ENCODE results near the gene UPK3BL2.
"Not testable (repeated sequence)": the region's sequence is repeated elsewhere in the genome, so short reads cannot be mapped to it uniquely, and the experiment has no call there.

UPK3BL2 gene, protein sequence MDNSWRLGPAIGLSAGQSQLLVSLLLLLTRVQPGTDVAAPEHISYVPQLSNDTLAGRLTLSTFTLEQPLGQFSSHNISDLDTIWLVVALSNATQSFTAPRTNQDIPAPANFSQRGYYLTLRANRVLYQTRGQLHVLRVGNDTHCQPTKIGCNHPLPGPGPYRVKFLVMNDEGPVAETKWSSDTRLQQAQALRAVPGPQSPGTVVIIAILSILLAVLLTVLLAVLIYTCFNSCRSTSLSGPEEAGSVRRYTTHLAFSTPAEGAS

DNA sequence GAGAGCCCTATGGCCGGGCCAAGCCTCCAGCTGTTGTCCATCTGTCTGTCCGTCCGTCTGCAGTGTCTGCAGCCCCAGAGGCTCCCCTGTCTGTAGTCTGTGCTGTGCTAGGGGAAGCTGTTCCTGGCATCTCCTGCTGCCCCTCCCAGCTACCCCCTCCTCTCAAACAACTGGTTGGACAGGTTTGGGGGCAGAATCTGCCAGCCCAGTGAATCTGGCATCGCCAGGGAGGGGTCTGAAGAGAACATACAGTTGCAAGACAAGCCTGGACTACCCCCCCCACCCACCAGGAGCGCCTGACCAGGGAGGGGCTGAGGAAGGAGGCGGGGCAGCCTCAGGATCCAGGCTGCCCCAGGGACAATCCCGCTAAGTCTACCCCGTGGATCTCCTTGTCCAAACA, at the start of gene UPK3BL2:
TSS of gene UPK3BL2 (minus strand) at position 101 of the 400 bp plus-strand sequence. CDS start at position 41, 60 bp downstream.
- DNase-seq: not testable (repeated sequence)

DNA sequence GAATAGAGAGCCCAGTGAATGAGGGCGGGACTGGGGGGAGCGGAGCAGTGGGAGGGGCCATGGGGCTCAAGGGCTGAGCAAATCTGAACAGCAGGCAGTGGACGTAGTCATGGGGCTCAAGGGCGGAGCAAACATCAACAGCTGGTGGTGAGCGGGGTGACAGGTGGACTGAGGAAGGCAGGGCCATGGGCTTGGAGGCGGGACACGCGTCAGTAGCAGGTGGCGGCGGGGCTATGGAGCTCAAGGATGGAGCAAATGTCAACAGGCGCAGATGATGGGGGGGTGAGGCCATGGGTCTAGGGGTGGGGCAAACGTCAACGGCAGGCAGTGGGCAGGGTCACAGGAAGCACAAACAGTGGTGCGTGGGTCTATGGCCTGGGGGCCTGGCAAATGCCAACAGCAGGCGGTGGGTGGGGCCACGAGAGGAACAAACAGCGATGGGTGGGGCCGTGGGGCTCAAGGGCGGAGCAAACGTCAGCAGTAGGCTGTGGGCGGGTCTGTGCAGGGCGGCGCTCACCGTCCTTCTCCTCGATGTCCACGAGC, 49.1 kb upstream of the UPK3BL2 start:
- DNase-seq: not testable (repeated sequence)

DNA sequence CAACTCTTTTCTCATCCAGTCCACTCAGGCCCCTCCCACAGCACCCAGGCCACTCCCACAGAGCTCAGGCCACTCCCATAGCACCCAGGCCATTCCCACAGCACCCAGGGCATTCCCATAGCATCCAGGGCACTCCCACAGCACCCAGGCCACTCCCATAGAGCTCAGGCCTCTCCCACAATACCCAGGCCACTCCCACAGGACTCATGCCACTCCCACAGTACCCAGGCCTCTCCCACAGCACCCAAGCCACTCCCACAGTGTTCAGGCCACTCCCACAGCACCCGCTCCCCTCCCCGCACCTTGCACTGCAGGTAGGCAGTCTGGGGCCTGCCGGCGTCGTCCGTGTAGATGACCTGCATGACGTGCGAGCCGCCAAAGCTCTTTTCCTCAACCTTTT, 46.4 kb upstream of the UPK3BL2 start:
- DNase-seq: not testable (repeated sequence)

DNA sequence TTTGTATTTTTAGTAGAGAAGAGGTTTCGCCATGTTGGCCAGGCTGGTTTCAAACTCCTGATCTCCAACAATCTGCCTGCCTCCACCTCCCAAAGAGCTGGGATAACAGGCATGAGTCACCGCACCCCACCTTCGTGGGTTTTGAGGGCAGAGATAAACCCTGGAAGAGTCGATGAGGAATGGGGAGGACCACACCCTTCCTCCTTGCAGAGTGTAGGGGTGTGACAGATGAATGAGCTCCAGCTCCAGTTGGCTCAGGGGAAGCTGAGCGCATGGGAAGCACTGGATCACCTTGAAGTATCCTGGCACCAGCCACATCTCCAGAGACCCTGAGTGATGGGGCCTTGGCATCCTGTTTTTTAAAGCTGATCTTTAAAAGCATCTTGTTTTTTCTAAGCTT, 40.0 kb upstream of the UPK3BL2 start:
- DNase-seq: not testable (repeated sequence)

DNA sequence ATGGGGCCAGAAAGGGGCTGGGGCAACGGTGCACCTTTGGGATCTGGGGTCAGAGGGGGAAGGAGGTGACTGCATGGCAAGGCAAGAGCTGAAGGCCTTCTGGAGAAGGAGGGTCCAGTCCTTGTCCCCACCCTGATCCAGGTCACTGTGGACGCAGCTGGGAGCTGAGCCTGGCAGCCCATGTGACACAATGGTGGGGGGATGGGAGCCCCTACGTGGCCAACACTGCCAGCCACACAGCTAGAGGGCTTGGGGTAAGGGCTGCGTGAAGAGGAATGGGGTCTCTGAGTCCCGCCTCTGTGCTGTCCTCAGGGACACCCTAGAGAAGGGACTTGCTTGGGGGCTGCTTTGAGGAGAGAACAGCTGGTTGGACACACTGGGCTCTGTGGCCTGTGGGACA, 38.2 kb upstream of the UPK3BL2 start:
- DNase-seq: not testable (repeated sequence)

DNA sequence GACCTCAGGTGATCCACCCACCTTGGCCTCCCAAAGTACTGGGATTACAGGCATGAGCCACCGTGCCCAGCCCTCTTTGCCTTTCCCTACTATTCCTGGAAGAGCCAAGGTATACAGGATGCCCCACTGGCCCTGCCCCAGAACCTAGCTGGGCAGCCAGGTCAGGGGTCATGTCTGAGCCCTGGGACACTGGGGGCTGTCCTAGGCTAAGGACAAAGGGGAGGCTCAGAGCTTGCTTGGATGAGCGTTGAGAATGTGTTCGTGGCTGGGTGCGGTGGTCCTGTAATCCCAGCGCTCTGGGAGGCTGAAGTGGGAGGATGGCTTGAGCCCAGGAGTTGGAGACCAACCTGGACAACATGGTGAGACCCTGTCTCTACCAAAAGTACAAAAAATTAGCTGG, 35.0 kb upstream of the UPK3BL2 start:
- not testable (repeated sequence) for DNase-seq

DNA sequence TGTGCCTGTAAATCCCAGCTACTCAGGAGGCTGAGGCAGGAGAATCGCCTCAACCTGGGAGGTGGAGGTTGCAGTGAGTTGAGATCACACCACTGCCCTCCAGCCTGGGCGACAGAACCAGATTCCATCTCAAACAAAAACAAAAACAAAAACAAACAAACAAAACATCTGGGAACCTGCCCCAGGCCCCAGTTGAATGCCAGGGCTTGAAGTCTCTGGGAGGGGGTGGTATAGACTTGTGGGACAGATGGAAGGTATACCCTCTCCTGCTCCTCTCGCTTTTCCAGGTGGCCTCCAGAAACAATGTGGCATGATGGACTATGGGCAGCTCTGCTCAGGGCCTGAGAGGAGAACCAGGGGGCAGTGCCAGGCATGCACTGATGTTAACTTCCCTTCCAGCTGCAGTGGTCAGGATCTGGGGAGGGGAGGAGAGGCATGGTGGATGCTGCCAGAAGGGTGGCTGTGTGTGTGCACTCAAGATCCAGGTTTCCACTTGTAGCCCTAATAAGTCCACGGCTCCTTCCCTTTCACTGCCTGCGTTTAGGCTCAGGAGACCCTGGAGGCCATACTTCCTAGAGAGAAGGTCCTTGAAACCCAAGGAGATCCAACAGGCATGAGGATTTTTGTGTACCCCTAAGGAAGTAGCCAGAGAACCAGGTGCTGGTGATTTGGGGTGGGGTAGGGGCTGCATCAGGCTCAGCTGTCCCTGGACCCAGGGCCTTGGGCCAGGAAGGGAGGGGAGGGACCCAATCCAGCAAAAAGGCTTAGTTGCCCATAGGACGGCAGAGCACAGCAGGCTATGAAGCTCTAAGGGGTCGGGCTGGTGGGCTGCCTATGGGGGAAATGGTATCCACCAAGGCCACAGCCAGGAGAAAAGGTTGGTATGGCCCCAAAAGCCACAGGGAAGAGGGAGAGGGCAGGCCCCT, 34.1 kb upstream of the UPK3BL2 start:
- not testable (repeated sequence) for DNase-seq

DNA sequence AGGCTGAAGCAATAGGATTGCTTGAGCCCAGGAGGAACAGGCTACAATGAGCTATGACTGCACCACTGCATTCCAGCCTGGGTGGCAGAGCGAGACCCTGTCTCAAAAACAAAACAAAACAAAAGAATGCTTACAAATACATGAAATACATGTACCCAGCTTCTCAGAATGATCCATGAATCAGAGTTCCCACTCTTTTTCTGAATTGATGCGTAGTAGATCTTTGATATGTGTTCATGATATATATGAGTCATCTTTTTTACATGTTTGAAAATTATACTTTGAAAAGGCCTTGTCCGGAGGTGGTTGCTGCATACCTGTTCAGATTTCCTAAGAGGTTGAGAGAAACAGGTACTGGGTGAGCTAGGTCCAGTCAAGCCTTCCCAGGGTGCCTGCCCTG, 32.9 kb upstream of the UPK3BL2 start:
- not testable (repeated sequence) for DNase-seq

DNA sequence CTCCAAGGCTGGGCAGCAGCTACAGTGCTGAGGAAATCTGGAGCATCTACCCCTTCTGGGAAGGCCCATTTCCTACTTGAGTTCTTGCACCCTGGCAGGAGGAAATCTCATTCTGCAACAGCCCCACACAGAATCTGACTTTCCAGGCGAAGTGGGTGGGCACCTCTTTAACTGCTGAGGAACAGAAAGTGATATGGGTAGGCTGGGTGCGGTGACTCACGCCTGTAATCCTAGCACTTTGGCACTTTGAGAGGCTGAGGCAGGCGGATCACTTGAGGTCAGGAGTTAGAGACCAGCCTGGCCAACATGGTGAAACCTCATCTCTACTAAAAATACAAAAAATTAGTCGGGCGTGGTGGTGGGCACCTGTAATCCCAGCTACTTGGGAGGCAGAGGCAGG, 31.1 kb upstream of the UPK3BL2 start:
- DNase-seq: not testable (repeated sequence)

DNA sequence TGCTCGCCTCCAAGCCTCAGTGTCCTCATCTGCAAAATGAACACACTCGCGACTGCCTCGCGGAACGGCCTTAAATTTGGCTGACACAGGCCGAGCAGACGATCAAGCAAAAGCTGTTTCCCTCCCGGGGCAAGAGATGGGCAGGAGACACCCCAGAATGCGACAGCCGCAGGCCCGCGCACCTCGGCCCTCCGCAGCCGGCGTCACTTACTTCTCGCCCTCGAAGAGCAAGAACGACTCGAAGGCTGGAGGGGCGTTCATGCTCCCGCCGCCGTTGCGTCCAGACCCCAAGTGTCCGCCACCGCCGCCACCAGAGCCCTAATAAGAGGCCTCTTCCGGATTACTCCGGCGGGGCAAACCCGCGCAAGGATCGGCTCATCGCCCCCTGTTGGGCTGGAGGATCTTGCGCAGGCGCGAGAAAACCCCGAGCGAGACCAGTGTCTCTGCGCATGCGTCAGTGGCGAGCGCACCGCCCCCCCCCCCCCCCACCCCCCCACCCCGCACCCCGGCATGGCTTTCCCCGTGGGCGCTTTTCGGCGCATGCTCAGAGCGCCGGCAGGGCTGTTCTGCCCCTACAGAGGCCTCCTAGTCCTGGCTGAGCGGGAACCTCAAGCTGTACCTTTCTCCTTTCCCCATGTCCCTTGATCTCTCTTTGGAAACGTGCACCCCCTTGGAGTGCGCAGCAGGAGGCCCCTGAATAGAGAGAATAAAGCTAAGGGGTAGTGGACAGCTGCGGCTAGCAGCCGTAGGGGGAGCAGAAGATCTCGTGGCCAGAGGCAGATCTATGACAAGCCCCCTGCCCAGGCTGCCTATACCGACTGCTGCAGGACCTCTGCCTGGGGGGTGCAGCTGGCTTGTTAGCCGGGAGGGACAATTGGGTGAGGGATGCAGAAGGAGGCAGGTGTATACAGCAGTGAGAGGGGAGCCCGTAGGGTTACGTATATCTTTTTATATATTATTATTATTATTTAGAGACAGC, 29.1 kb upstream of the UPK3BL2 start, which contains the start of gene POLR2J3:
TSS of gene POLR2J3 (minus strand) at position 323 of the 979 bp plus-strand sequence. CDS start at position 261, 62 bp downstream.
- DNase-seq: not testable (repeated sequence)

DNA sequence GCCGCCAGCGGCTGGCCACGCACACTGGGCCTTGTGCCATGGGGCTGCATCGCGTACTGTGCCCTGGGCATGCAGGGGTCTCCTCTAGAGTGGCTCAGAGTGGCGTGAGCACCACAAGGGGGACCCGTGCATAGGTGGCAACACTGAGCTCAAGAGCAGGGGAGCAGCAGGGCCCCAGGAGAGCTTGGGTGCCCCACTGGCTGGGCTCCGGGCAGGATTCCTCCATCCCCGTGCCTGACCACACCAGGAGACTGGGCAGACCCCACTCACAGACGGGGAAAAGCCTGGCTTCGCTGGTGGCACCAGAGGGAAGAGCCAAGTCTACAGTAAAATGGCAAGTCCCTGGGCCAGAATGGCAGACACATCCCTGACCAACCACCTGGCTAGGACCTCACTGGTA, 25.1 kb upstream of the UPK3BL2 start:
- DNase-seq: not testable (repeated sequence)

DNA sequence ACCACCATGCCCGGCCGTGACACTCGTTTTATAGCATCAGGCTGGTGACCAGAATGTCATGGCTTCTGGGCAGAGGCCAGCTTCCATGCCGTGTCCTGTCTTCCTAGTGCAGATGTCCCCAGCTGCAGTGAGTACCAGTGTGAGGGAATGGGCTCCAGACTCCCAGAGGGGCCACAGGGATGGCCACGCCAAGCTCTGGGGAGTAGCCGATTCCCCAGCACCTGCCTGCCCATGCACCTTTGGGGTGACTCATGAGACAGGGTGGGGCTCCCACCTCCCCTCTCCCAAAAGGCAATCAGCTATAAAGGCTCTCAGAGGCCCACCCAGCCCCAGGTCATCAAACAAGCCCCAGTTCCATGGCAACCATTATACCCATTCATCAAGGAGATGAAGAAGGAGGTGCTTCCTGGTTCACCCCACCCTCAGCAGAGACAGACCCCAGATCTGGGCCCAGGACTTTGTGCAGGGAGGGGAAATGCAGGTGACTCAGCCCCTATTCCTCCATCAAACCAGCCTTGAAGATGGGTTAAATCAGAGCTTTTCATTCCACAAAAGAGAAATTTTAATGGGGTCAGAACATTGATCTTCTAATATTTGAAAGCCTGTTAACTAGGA, 7.4 kb upstream of the UPK3BL2 start, which contains the start of gene SPDYE2:
TSS of gene SPDYE2 (plus strand) at position 419 of the 615 bp plus-strand sequence. CDS start 2,030 bp downstream, outside the sequence.
- not testable (repeated sequence) for DNase-seq

DNA sequence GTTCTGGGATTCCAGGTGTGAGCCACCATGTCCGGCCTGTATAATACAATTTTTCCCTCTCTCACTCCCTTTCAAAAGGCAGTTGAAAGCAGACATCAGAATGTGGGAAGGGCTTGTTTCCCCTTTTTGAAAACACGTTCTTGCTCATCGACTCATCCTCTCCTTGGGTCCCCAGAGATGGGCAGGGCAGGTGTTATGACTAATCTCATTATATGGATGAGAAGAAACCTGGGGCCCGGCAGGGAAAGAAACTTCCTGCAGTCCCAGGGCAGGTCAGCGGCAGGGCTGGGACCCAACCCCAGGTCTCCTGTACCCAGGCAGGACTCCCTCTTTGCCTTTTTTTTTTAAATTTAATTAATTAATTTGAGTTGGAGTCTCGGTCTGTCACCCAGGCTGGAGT, 2.9 kb upstream of the UPK3BL2 start:
- not testable (repeated sequence) for DNase-seq

DNA sequence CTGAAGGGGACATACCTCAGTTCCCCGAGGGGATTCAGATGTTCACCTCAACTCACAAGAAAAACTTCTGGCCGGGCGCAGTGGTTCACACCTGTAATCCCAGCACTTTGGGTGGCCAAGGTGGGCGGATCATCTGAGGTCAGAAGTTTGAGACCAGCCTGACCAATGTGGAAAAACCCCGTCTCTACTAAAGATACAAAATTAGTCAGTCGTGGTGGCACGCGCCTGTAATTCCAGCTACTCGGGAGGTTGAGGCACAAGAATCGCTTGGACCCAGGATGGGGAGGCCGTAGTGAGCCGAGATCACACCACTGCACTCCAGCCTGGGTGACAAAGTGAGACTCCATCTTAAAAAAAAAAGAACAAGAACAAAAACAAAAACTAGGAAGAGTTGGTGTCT, 1.8 kb upstream of the UPK3BL2 start:
- not testable (repeated sequence) for DNase-seq

DNA sequence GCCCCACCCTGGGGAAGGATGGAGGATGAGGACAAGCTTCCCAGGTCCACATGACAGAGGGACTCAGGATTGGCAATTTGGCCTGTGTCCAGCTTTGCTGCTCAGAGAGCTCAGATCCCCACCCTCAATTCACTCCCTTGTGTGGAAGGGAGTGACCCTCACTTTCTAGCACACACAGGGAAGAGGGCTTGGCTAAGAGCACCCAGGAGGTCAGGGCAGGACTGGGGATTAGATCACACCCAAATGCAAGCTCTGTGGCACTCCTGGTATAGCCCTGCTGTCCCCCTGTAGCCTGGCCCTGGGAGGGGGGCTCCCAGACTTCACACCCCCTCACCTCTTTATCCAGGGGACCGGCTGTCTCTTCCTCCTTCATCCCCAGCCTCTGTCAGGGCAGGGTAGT, 876 bp upstream of the UPK3BL2 start:
- DNase-seq: not testable (repeated sequence)

DNA sequence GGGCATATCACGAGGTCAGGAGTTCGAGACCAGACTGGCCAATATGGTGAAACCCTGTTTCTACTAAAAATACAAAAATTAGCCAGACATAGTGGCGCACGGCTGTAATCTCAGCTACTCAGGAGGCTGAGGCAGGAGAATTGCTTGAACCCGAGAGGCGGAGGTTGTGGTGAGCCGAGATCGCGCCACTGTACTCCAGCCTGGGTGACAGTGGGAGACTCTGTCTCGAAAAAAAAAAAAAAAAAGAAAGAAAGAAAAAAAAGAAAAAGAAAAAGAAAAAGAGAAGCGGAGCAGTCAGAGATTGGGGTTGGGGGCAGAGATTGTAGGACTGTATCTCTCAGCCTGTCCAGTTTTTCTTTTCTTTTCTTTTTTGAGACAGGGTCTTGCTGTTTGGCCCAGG, 725 bp downstream of the UPK3BL2 start:
- DNase-seq: not testable (repeated sequence)

DNA sequence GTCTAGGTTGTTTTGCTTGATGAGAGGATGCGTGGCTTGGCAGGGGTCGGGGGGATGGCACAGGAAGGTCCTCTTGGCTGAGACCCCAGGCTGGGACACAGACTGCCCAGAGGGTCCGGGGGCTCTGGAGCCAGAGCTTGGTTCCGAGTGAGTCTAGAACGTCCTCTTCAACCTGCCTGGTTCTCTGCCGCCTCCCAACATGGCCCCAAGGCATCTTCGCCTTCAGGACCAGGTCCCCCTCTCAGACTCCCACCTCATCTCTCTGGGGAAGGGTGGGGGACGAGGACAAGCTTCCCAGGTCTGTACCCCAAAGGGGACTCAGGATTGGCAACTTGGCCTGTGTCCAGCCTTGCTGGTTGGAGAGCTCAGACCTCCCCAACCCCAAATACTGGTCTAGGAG, 1.4 kb downstream of the UPK3BL2 start:
- DNase-seq: not testable (repeated sequence)

DNA sequence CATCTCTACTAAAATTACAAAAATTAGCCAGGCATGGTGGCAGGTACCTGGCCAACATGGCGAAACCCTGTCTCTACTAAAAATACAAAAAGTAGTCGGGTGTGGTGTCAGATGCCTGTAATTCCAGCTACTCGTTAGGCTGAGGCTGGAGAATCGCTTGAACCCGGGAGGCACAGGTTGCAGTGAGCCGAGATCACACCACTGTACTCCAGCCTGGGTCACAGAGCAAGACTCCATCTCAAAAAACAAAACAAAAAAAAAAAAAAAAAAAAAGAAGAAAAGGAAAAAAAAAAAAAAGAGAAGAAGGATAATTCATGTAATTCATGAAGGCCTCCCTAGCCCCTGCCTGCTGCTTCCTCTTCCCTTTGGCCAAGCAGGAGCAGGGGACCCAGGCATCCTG, 2.9 kb downstream of the UPK3BL2 start:
- DNase-seq: not testable (repeated sequence)

DNA sequence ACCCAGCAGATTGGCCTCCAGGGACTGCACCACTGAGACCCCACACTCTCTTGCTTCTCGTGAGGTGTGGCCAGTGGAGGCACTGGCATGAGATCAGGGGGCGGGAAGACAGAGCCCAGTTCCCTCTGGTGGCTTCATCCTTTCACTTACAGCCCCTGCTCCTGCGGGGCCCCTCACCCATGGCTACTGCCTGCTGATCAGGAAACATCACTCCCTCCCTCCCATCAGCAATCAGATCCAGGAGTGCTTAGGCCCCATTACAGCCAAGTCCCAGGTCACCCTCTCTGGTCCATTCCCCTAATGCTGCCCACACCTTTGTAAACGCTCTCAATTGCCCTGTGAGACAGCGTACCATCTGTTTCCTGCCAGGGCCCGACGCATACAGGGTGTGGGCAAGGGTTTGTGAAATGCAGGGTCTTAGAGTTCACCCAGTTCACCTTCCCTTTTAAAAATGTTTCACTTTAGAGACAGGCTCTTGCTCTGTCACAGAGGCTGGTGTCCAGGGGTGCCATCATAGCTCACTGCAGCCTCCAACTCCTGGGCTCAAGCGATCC, 8.4 kb downstream of the UPK3BL2 start:
- DNase-seq: not testable (repeated sequence)

DNA sequence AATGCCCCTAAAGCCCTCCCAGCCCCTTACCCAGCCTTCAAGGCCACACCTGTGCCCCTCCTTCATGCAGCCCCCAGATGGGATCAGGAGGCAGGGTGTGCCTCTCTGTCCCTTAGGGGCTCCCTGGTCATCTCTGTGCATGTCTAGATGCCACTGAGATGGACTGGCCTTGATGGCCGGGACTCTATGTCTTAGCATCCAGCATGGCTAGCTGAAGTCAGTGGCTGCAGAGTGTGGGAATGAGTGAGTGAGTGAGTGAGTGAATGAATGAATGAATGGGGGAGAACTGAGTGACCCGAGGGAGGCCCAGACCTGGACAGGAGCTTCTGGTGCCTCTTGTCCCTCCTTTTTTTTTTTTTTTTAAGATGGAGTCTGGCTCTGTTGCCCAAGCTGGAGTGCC, 11.4 kb downstream of the UPK3BL2 start:
- not testable (repeated sequence) for DNase-seq

DNA sequence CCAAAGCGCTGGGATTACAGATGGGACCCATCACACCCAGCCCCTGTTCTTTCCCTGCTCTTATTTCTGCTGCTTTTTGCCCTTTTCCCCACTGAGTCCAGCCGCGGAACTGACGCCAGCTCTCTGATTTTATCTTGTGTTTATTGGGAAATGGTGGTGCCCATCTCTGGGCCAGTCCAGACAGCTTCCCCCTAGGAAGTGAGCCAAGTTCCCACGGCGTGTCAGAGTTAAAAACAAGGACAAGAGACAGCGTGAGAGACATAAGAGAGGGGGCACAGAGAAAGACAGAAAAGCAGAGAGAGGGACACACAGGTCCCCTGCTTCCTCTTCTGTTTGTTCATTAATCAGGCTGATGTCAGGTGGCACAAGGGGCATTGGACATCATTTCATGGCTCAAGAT, 11.9 kb downstream of the UPK3BL2 start:
- DNase-seq: not testable (repeated sequence)
